ENCODE results near the gene GATA1. TPM values are rescaled to one million over a fixed set of nuclear protein-coding genes. Genes with fewer than 3 reads are reported as not detected.

GATA1 gene
- total RNA-seq, 2 donors from 2014 or later: 0.77 TPM; not detected in 1

GRCh38 chrX:48823053-48823452, 36.7 kb downstream of the GATA1 start:
- Histone ChIP-seq H3K27me3 (no peaks in the 10 kb centered on the region), H3K36me3 (no peaks in the 10 kb centered on the region), H3K9ac (ENCODE audit: low read depth in 2 of 2, low read length in 2 of 2) (no peak overlapping the region), H3K27ac (no peak overlapping the region), H3K4me3 (no peak overlapping the region), H3K4me1 (no peaks in the 10 kb centered on the region), H3K9me3 (no peaks in the 10 kb centered on the region)
- intact Hi-C loops (cut with DNase I): no loop called here
- no peak for DNase-seq
- no peak for TF ChIP-seq CTCF (IDR thresholded peaks at IDR 0.05)

- Histone ChIP-seq H3K9me3 (no peaks in the 10 kb centered on the region), H3K27ac (no peak overlapping the region), H3K4me3 (no peak overlapping the region), H3K27me3 (no peaks in the 10 kb centered on the region), H3K9ac (ENCODE audit: low read depth in 2 of 2, low read length in 2 of 2) (no peak overlapping the region), H3K4me1 (no peaks in the 10 kb centered on the region), H3K36me3 (no peaks in the 10 kb centered on the region)
- TF ChIP-seq CTCF (IDR thresholded peaks at IDR 0.05): no peak
- intact Hi-C loops (cut with DNase I): no loop called here
- no peak for DNase-seq
Observed at GRCh38 chrX:48824066-48824465, 37.7 kb downstream of the GATA1 start.

- no peak for TF ChIP-seq CTCF (IDR thresholded peaks at IDR 0.05)
- no peaks in the 10 kb centered on the region for H3K9me3 ChIP-seq
- H3K27me3 ChIP-seq: peaks cover 4% of the 10 kb centered on the region
- H3K4me3 ChIP-seq: no peak within 1 kb of the TSS
- no peak within 1 kb of the TSS for H3K9ac ChIP-seq (ENCODE audit: low read depth in 2 of 2, low read length in 2 of 2)
- intact Hi-C loops (cut with DNase I): no loop called here
- no peak for DNase-seq
- H3K27ac ChIP-seq: no peak within 1 kb of the TSS
- H3K4me1 ChIP-seq: no peaks in the 10 kb centered on the region
- no peaks in the 10 kb centered on the region for H3K36me3 ChIP-seq
Observed at GRCh38 chrX:48826135-48826875, 39.9 kb downstream of the GATA1 start, which contains the start of gene ERAS. ERAS (plus strand) TSS chrX:48826513; CDS start chrX:48829124, 2,611 bp downstream.

- H3K9ac ChIP-seq (ENCODE audit: low read depth in 2 of 2, low read length in 2 of 2): no peak overlapping the region
- H3K4me1 ChIP-seq: no peaks in the 10 kb centered on the region
- no peak for TF ChIP-seq CTCF (IDR thresholded peaks at IDR 0.05)
- H3K27ac ChIP-seq: no peak overlapping the region
- peaks cover 12% of the 10 kb centered on the region for H3K27me3 ChIP-seq
- no peak overlapping the region for H3K4me3 ChIP-seq
- no peaks in the 10 kb centered on the region for H3K36me3 ChIP-seq
- no peaks in the 10 kb centered on the region for H3K9me3 ChIP-seq
- intact Hi-C loops (cut with DNase I): no loop called here
- no peak for DNase-seq
Observed at GRCh38 chrX:48826876-48827653, 40.7 kb downstream of the GATA1 start.

GRCh38 chrX:48827654-48827968, 41.2 kb downstream of the GATA1 start:
- TF ChIP-seq CTCF (IDR thresholded peaks at IDR 0.05): no peak
- intact Hi-C loops (cut with DNase I): no loop called here
- no peaks in the 10 kb centered on the region for H3K4me1 ChIP-seq
- H3K27me3 ChIP-seq: peaks cover 12% of the 10 kb centered on the region
- no peak overlapping the region for H3K9ac ChIP-seq (ENCODE audit: low read depth in 2 of 2, low read length in 2 of 2)
- no peak overlapping the region for H3K4me3 ChIP-seq
- DNase-seq: no peak
- H3K36me3 ChIP-seq: no peaks in the 10 kb centered on the region
- H3K27ac ChIP-seq: no peak overlapping the region
- H3K9me3 ChIP-seq: no peaks in the 10 kb centered on the region
